Naive B cell (primary cell): Measurements from ENCODE around the gene SLC1A2. TPM values are rescaled to one million over a fixed set of nuclear protein-coding genes. Genes with fewer than 3 reads are reported as not detected.

Experiments used
- ATAC-seq, 2 donors: fragments of 150-1000 bp; cut with Tn5 transposase; 2 replicates each; pipeline ENCODE4 v1.10.0; 2021; ENCODE audit warnings: low read depth in 2 of 2, mild to moderate bottlenecking in 2 of 2, moderate library complexity in 2 of 2
- DNase-seq: peaks from one replicate; pipeline ENCODE4 v3.0.0; 2022
- H3K27ac Mint-ChIP-seq, 6 donors: one replicate each; pipeline ENCODE4 v1.8.0; 2020 to 2022; ENCODE audit warnings: mild to moderate bottlenecking in 6 of 6, mixed read lengths in 6 of 6, moderate library complexity in 5 of 6, inconsistent platforms in 2 of 6
- H3K27me3 Mint-ChIP-seq, 3 donors: one replicate each; pipeline ENCODE4 v1.8.0; 2021 to 2022; ENCODE audit warnings: mixed read lengths in 3 of 3, mild to moderate bottlenecking in 1 of 3
- H3K36me3 Mint-ChIP-seq, 2 donors: one replicate each; pipeline ENCODE4 v1.8.0; 2020 to 2022; ENCODE audit warnings: mixed read lengths in 2 of 2, inconsistent platforms in 1 of 2, mild to moderate bottlenecking in 1 of 2
- H3K4me1 Mint-ChIP-seq, 3 donors: one replicate each; pipeline ENCODE4 v1.8.0; 2020 to 2022; ENCODE audit warnings: mixed read lengths in 3 of 3, inconsistent platforms in 1 of 3, mild to moderate bottlenecking in 1 of 3, moderate library complexity in 1 of 3
- H3K4me3 Mint-ChIP-seq, 8 donors: one replicate each; pipeline ENCODE4 v1.8.0; 2020 to 2022; ENCODE audit warnings: mild to moderate bottlenecking in 8 of 8, mixed read lengths in 8 of 8, moderate library complexity in 8 of 8, inconsistent platforms in 2 of 8
- H3K9me3 Mint-ChIP-seq, 7 donors: one replicate each; pipeline ENCODE4 v1.8.0; 2020 to 2022; ENCODE audit warnings: mixed read lengths in 7 of 7, mild to moderate bottlenecking in 5 of 7, inconsistent platforms in 2 of 7, moderate library complexity in 1 of 7
- polyA plus RNA-seq, 6 donors: library from polyadenylated mRNA; unstranded; fragments of 300-500 nt; fragmentation: Illumina TruSeq; gene quantifications; one replicate each; pipeline ENCODE4 v1.2.3, GENCODE V29; 2021; ENCODE audit warnings: low read depth in 6 of 6

Gene SLC1A2
- polyA plus RNA-seq, 6 donors from 2014 or later: 0.07 to 0.09 TPM; not detected in 4

GRCh38 chr11:35270342-35270741 lies 149.0 kb downstream of the SLC1A2 start:
- H3K36me3 Mint-ChIP-seq: peaks cover 0 to 8% of the 10 kb centered on the region in 2 donors
- H3K4me1 Mint-ChIP-seq: peaks cover 10 to 35% (median 29%) of the 10 kb centered on the region in 3 donors
- H3K27ac Mint-ChIP-seq: no peak overlapping the region
- no peak for ATAC-seq
- H3K27me3 Mint-ChIP-seq: peaks cover 0 to 8% (median 0%) of the 10 kb centered on the region in 3 donors
- H3K4me3 Mint-ChIP-seq: no peak overlapping the region
- H3K9me3 Mint-ChIP-seq: peaks cover 0 to 5% (median 0%) of the 10 kb centered on the region in 7 donors
- DNase-seq: no peak

GRCh38 chr11:35267504-35267903 lies 151.9 kb downstream of the SLC1A2 start:
- no peak overlapping the region for H3K27ac Mint-ChIP-seq
- no peaks in the 10 kb centered on the region for H3K27me3 Mint-ChIP-seq
- ATAC-seq (no peak), DNase-seq (no peak)
- H3K9me3 Mint-ChIP-seq: peaks cover 0 to 5% (median 0%) of the 10 kb centered on the region in 7 donors
- peaks cover 10 to 29% (median 29%) of the 10 kb centered on the region in 3 donors for H3K4me1 Mint-ChIP-seq
- H3K36me3 Mint-ChIP-seq: no peaks in the 10 kb centered on the region
- no peak overlapping the region for H3K4me3 Mint-ChIP-seq

GRCh38 chr11:35265755-35266454 lies 153.5 kb downstream of the SLC1A2 start:
- no peaks in the 10 kb centered on the region for H3K36me3 Mint-ChIP-seq
- H3K9me3 Mint-ChIP-seq: no peaks in the 10 kb centered on the region
- H3K4me3 Mint-ChIP-seq: no peak overlapping the region
- H3K27ac Mint-ChIP-seq: peak overlapping the region in 1 of 6 donors; percentile 42
- H3K27me3 Mint-ChIP-seq: no peaks in the 10 kb centered on the region
- H3K4me1 Mint-ChIP-seq: peaks cover 4 to 14% (median 13%) of the 10 kb centered on the region in 3 donors
- DNase-seq (no peak), ATAC-seq (no peak)

GRCh38 chr11:35262735-35263134 lies 156.6 kb downstream of the SLC1A2 start:
- Mint-ChIP-seq H3K4me1 (peaks cover 4 to 12% (median 11%) of the 10 kb centered on the region in 3 donors), H3K36me3 (no peaks in the 10 kb centered on the region), H3K4me3 (no peak overlapping the region), H3K27ac (no peak overlapping the region), H3K9me3 (no peaks in the 10 kb centered on the region), H3K27me3 (no peaks in the 10 kb centered on the region)
- ATAC-seq (no peak), DNase-seq (no peak)

GRCh38 chr11:35262056-35262455 lies 157.3 kb downstream of the SLC1A2 start:
- H3K4me1 Mint-ChIP-seq: peaks cover 8 to 18% (median 18%) of the 10 kb centered on the region in 3 donors
- no peaks in the 10 kb centered on the region for H3K27me3 Mint-ChIP-seq
- no peak overlapping the region for H3K27ac Mint-ChIP-seq
- no peaks in the 10 kb centered on the region for H3K36me3 Mint-ChIP-seq
- H3K4me3 Mint-ChIP-seq: no peak overlapping the region
- DNase-seq (no peak), ATAC-seq (no peak)
- no peaks in the 10 kb centered on the region for H3K9me3 Mint-ChIP-seq

- no peak for ATAC-seq
- H3K27ac Mint-ChIP-seq: no peak overlapping the region
- H3K4me3 Mint-ChIP-seq: no peak overlapping the region
- H3K36me3 Mint-ChIP-seq: no peaks in the 10 kb centered on the region
- peaks cover 8 to 16% (median 15%) of the 10 kb centered on the region in 3 donors for H3K4me1 Mint-ChIP-seq
- H3K9me3 Mint-ChIP-seq: no peaks in the 10 kb centered on the region
- no peaks in the 10 kb centered on the region for H3K27me3 Mint-ChIP-seq
- DNase-seq: no peak
Observed at GRCh38 chr11:35261197-35261596, 158.2 kb downstream of the SLC1A2 start.

- no peaks in the 10 kb centered on the region for H3K9me3 Mint-ChIP-seq
- DNase-seq (no peak), ATAC-seq (no peak)
- peaks cover 4 to 8% (median 8%) of the 10 kb centered on the region in 3 donors for H3K4me1 Mint-ChIP-seq
- H3K27ac Mint-ChIP-seq: peak overlapping the region in 1 of 6 donors; percentile 26
- no peaks in the 10 kb centered on the region for H3K36me3 Mint-ChIP-seq
- H3K4me3 Mint-ChIP-seq: no peak overlapping the region
- H3K27me3 Mint-ChIP-seq: no peaks in the 10 kb centered on the region
Observed at GRCh38 chr11:35260342-35260985, 158.9 kb downstream of the SLC1A2 start.

- no peaks in the 10 kb centered on the region for H3K27me3 Mint-ChIP-seq
- H3K36me3 Mint-ChIP-seq: no peaks in the 10 kb centered on the region
- peaks cover 0 to 2% (median 0%) of the 10 kb centered on the region in 7 donors for H3K9me3 Mint-ChIP-seq
- H3K4me3 Mint-ChIP-seq: no peak overlapping the region
- ATAC-seq: no peak
- no peak for DNase-seq
- H3K27ac Mint-ChIP-seq: no peak overlapping the region
- H3K4me1 Mint-ChIP-seq: peaks cover 4 to 7% (median 6%) of the 10 kb centered on the region in 3 donors
Observed at GRCh38 chr11:35259529-35259928, 159.8 kb downstream of the SLC1A2 start.

GRCh38 chr11:35257281-35257680 lies 162.1 kb downstream of the SLC1A2 start:
- H3K27me3 Mint-ChIP-seq: no peaks in the 10 kb centered on the region
- peak overlapping the region in 4 of 8 donors; percentile 24 to 71 (median 61) for H3K4me3 Mint-ChIP-seq
- DNase-seq: peak; percentile 29
- H3K27ac Mint-ChIP-seq: peak overlapping the region in 5 of 6 donors; percentile 23 to 94 (median 58)
- H3K36me3 Mint-ChIP-seq: no peaks in the 10 kb centered on the region
- H3K4me1 Mint-ChIP-seq: peaks cover 4 to 7% (median 6%) of the 10 kb centered on the region in 3 donors
- peak; percentile 100 for ATAC-seq
- peaks cover 0 to 2% (median 0%) of the 10 kb centered on the region in 7 donors for H3K9me3 Mint-ChIP-seq

- peaks cover 4 to 7% (median 6%) of the 10 kb centered on the region in 3 donors for H3K4me1 Mint-ChIP-seq
- no peaks in the 10 kb centered on the region for H3K36me3 Mint-ChIP-seq
- no peaks in the 10 kb centered on the region for H3K27me3 Mint-ChIP-seq
- H3K9me3 Mint-ChIP-seq: peaks cover 0 to 2% (median 0%) of the 10 kb centered on the region in 7 donors
- peak overlapping the region in 2 of 6 donors; percentile 24 to 44 for H3K27ac Mint-ChIP-seq
- DNase-seq: no peak
- H3K4me3 Mint-ChIP-seq: no peak overlapping the region
- no peak for ATAC-seq
Observed at GRCh38 chr11:35256296-35256695, 163.1 kb downstream of the SLC1A2 start.

GRCh38 chr11:35255514-35255913 lies 163.8 kb downstream of the SLC1A2 start:
- Mint-ChIP-seq H3K9me3 (peaks cover 0 to 2% (median 0%) of the 10 kb centered on the region in 7 donors), H3K27me3 (no peaks in the 10 kb centered on the region), H3K4me1 (peaks cover 4 to 7% (median 6%) of the 10 kb centered on the region in 3 donors), H3K4me3 (no peak overlapping the region), H3K27ac (no peak overlapping the region), H3K36me3 (no peaks in the 10 kb centered on the region)
- DNase-seq (no peak), ATAC-seq (no peak)

GRCh38 chr11:35253237-35253636 lies 166.1 kb downstream of the SLC1A2 start:
- ATAC-seq (no peak), DNase-seq (no peak)
- Mint-ChIP-seq H3K9me3 (peaks cover 0 to 2% (median 0%) of the 10 kb centered on the region in 7 donors), H3K27me3 (no peaks in the 10 kb centered on the region), H3K4me3 (no peak overlapping the region), H3K36me3 (no peaks in the 10 kb centered on the region), H3K27ac (no peak overlapping the region), H3K4me1 (peaks cover 4 to 7% (median 6%) of the 10 kb centered on the region in 3 donors)

GRCh38 chr11:35250621-35251020 lies 168.7 kb downstream of the SLC1A2 start:
- Mint-ChIP-seq H3K4me1 (no peaks in the 10 kb centered on the region), H3K27ac (peak overlapping the region in 1 of 6 donors; percentile 5), H3K9me3 (peaks cover 0 to 2% (median 0%) of the 10 kb centered on the region in 7 donors), H3K4me3 (no peak overlapping the region), H3K36me3 (no peaks in the 10 kb centered on the region), H3K27me3 (no peaks in the 10 kb centered on the region)
- ATAC-seq (no peak), DNase-seq (no peak)

- peaks cover 0 to under 1% (median 0%) of the 10 kb centered on the region in 7 donors for H3K9me3 Mint-ChIP-seq
- H3K4me3 Mint-ChIP-seq: no peak overlapping the region
- no peak overlapping the region for H3K27ac Mint-ChIP-seq
- no peaks in the 10 kb centered on the region for H3K27me3 Mint-ChIP-seq
- H3K4me1 Mint-ChIP-seq: no peaks in the 10 kb centered on the region
- H3K36me3 Mint-ChIP-seq: no peaks in the 10 kb centered on the region
- DNase-seq: no peak
- ATAC-seq: no peak
Observed at GRCh38 chr11:35250192-35250591, 169.2 kb downstream of the SLC1A2 start.
